Pons (tissue), 1 donor: ENCODE results near the gene TEN1.
A peak's percentile ranks its signal among the peaks of the same experiment; 100 is the strongest.
"Not testable (repeated sequence)": the region's sequence is repeated elsewhere in the genome, so short reads cannot be mapped to it uniquely, and the experiment has no call there.

Experiments used
- DNase-seq: peaks from one replicate; pipeline ENCODE4 v3.0.0-alpha.2; 2016; ENCODE audit warnings: low spot score

The TEN1 gene, protein sequence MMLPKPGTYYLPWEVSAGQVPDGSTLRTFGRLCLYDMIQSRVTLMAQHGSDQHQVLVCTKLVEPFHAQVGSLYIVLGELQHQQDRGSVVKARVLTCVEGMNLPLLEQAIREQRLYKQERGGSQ

DNA sequence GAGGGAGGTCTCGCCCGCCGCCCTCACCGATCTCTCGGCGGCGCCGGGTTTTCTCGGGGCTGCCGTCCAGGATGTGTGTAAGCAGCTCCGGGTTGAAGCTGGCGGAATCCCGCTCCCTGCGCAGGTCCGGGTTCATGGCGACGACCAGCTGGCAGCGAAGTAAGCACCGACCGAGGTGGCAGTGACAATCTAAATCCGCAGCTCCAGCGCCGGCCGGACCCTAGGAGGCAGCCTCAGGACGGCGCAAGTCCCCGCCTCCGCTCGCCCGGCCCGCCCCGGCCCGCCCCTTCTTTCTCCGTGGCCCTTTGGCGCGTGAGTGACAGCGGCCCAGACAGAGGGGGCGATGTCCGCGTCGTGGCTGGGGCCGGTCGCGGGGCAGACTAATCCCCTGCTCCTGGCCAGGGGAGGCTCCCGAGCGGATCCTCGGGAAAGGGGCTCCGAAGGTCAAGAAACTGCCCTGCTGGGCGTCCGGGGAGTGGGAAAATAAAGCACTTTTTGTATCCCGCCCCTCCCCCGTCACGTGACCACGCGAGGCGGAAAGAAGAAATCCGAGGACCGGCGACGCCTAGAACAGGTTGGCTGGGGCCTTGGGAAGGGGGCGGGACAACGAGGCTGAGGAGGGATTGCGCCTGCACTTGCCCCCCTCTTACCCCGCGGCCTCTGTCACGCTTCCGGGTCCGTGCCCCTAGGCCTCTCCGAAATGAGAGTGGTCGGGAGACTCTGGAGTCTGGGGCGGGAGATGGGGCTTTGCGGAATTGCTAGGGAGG, at the start of gene TEN1, which contains the start of gene ACOX1:
TEN1 (plus strand) TSS at position 303 of the 767 bp plus-strand sequence. CDS start 6,953 bp downstream, outside the sequence.
ACOX1 (minus strand) TSS at position 229 of the 767 bp plus-strand sequence; CDS start at position 136, 93 bp downstream.
- peak; percentile 95 for DNase-seq

DNA sequence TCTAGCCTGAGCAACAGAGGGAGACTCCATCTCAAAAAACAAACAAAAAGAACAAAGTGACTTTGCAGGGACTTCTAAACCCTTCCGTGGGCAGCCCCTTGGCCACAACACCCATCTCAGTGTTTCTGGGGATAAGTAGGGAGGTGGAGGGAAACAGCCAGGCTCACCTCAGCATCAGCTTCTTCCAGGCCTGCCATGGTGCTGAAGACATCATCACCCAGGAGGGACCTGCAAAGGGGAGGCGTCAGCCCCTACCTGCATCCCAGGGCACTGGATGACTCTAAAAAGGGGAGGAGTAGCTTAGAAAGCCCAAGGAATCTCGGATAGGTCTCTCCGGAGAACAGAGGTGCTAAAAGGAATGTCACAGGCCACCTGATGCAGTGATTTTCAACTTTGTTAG, 48.0 kb upstream of the TEN1 start:
- DNase-seq, result no peak

DNA sequence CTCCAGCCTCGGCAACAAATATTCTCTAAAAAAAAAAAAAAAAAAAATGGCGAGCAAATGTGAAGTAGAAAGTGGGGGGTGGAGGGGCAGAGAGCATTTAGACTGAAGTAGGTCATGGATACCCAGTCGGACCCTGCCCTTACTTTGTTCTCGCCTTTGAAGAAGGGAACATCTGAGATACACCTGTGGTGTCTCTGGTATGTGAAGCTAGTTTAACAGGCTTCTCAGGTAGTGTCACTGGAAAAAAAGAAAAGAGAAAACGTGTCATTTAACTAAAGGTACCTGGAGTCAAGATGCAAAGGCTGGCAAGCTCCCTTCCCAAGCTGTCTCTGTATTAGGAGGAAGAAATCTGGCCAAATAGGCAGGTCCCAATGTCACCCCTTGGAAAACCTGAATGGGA, 46.2 kb upstream of the TEN1 start:
- no peak for DNase-seq

DNA sequence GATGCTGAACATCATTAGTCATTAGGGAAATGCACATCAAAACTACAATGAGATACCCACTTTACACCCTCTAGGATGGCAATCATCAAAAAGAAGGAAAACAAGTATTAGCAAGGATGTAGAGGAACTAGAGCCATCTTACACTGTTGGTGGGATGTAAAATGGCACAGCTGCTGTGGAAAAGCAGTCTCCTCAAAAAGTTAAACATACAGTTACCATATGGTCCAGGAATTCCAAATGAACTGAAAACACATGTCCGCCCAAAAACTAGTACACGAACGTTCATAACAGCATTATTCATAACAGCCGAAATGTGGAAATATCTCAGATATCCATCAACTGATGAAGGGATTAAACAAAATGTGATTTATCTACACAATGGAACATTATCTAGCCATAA, 45.2 kb upstream of the TEN1 start:
- no peak for DNase-seq

DNA sequence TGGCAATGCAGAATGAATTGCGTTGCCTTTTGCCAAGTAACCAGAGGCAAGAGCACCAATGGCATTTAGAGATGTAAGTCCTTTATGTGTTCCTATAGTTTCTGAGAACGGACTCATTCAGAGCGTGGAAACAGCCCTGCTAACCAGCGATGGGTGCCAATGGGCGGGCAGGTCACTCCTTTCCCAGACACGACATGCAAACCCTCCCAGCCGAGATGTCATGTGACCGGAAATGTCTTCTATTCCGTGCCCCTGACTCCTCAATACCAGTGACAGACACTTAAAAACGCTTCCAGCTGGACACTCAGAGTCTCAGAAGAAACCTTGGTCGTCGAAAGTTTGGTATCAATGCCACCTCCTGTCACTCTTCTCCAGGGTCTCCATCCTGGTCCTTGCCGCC, 41.4 kb upstream of the TEN1 start:
- DNase-seq, result no peak

DNA sequence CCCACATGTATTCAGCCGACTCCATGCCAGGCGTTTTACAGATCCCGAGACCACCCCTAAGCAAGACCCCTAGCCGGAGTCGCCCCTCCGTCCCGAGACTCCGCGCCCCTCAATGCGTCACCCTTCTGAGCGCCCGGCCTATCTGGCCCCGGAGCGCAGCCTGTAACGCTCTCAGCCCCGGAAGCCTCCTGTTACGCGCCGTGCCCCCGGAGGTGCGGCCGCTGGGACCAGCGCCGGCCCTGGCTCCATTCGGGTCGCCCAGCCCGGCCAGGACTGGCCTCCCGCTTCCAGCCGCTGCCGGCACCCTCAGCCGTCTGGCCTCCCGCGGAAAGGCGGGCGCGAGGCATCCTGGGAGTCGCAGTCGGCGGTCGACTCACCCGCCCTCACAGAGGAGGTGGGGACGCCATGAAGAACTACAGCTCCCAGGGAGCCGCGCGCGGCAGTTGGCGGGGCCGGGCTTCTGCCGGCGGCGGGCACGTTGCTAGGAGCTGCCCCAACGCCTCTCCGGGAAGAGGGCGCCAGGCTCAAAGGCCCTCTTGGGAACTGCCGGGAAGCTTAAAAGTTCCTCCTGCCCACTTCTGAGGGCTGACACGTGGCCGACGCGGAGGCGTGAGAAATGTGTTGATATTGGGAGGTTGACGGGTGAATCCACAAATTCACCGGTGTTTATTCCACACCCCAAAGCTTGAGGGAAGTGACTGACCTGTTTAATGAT, 38.2 kb upstream of the TEN1 start, which contains the start of gene FBF1:
FBF1 (minus strand) TSS at position 316 of the 715 bp plus-strand sequence. CDS start 2,893 bp downstream, outside the sequence.
- DNase-seq, result peak; percentile 94

DNA sequence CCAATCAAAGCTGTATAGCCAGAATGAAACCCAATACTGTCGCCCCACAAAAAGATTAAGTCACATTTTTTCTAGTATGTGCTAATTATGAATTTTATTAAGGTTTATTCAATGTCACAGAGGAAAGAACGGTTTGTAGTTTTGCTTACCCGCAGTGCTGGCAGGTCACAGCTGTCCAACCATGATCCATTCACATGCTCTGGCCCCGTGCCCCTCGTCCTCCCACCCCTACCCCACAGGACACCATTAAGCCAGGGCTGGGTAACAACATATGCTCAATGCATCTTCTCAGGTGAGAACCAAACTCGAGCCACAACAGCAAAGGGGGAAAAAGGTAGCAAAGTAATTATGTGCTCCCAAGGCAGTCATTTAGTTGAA, 37.6 kb upstream of the TEN1 start:
- DNase-seq, result no peak

DNA sequence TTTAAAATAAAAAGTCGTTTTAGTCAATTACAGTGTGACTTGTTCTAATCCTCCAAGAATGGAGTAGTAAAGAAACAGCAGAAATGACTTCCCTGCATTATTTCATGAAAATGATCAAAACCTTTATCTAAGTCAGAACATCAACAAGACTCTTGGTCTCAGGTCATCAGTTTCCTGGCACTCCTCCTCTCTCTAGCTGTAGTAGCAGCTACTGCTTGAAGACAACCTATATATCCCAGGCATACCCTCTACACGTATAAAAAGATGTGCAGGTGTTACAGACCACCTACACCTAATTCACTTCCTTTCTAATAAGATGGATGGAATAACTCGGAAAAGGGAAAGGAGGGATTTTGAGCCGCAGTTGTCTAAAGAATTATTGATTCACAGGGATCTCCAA, 36.6 kb upstream of the TEN1 start:
- DNase-seq, result no peak

DNA sequence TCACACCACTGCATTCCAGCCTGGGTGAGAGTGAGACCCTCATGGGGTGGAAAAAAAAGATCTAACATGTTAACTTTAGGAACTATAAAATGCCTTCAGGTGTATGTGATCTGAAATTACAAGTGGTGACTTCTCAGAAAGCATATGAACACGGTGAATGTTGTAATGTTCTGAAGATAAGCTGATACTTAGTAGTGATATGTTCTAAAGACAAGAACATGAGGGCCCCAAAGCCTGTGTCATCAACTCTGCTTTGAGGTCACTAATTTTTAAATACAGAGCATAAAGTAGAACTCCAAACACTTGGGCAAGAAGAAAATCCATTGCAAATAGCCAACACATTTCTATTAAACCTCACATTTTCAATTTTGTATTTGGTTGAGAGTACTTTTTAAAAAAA, 35.5 kb upstream of the TEN1 start:
- DNase-seq, result no peak

DNA sequence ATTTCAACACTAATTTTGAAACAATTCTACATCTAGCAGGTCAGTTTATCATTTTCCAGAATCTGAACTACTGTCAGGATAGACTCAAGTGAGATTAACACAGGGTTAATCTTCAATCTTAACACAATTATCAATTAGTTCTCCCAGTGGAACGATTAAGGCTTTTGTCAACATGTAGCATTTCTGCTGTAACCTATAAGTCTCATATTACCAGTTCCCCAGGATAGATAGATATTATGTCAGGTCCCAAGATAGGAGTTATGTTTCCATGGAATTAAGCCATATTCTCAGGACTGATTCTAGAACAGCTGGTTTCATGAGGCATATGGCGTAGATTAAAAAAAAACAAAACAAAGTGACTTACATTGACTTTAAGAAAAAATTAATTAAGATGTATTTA, 33.8 kb upstream of the TEN1 start:
- no peak for DNase-seq

DNA sequence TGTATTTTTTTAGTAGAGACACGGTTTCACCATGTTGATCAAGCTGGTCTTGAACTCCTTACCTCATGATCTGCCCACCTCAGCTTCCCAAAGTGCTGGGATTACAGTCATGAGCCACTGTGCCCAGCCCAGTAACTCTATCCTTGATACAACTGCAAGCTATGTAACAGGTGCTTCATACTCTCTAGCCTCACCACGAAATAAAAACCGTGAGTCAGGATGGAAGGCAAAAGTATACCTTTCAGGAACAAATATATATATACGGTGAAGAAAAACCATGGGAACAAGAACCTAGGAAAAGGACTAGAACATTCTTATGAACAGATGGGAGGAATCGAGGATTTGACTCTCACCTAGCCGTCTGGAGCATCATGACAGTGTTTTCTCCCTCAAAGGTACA, 28.6 kb upstream of the TEN1 start:
- no peak for DNase-seq

DNA sequence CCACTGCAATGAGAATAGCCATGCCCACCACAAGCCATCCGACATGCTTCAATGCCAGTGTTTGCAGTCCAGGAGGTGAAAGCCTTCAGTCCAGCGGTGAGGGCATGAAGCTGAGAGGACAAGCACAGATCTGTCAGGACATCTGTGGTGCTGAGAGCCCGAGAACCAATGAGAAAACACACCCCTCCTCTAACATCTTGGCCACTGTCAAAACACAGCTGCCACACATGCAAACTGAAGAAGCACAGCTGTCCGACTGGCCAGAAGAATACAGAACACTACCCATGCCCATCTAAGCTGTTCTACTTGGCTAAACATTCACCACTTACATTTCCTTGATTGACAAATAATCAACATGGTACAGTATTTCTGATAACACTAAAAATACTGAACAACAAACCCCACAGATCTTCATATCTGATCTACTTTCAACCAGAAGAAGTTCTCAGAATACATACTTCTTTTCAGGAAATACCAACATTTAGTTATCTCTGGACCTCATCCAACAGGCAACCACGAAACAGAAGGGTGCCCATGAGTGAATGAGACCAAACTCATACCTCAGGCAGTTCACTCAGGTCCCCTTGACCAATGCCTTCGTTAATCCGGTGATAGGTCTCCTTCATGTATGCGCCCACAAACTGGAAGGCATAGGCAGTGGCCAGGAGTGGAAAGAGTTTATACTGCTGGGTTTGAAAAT, 28.0 kb upstream of the TEN1 start:
- DNase-seq, result peak; percentile 29

DNA sequence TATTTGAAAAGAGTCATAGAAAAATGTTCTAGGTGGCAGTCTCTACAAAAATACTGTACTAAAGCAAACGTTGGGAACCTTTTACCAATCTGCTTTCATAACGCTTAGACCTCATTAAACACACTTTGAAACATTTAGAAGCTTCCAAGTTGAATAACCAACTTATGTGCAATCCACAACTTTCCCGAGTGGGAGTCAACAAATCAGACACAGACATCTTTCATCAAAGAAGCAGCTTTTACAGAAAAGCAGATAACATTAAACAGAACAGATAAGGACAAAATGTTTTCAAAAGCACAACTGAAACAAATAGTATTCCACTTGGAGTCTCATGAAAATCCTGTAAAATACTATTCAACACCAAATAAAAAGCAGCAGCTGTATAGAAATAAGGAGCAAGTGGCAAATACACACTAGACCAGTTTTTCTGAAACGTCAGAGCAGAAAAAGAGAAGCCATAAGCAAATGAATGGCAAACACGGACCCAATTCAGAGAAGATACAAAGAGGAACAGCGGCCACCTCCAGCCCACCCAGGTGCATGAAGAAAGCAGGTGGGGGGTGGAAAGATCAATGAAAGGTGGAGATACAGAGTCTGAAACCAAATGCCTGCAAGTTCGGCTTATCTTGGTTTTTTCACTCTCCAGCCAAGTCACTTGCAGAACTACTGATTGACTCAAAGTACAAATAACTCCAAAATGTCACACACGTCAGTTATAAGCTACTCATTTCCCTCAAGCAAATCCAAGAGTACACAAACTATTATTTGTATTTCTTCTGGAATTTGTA, 19.8 kb upstream of the TEN1 start:
- no peak for DNase-seq

DNA sequence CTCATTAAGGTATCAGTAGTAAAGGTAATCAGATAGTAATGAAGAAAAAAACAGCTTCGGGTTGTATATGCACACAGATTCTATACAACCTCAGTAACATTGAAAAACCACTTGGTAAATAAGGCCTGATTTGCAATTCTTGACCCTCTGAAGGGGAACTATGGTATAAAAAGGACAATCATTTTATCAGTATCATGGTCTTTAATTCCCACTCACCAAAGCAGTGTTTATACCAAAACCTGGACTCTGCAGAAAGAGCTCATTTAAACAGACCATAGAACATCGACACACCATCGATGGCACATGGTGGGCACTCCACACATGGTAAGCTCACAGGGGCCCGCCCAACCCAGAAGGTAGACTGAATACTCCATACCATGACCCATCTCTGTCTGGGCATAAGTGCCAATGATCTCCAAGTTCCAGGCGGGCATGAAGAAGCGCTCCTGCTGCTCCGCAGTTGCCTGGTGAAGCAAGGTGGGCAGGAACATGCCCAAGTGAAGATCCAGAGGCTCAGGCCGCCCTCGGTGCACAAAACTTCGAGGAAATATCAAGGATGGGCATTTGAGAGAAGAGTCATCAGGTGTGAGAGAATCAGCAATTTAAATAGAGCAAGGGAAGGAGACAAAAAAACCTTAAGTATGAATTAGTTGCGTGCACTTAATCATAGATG, 19.1 kb upstream of the TEN1 start:
- no peak for DNase-seq

DNA sequence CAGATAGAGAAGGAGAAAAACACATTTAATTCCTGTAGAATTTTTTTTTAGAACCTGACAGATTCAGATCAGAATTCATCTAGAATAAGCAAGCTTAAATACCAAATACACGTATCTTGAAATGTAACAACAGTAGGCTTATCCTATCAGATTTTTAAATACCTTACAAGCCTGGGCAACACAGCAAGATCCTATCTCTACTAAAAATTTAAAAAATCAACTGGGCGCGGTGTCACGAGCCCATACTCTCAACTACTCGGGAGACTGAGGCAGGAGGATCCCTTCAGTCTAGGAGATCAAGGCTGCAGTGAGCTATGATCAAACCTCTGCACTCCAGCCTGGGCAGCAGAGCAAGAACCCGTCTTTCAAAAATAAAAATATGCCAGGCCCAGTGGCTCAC, 13.6 kb upstream of the TEN1 start:
- no peak for DNase-seq

DNA sequence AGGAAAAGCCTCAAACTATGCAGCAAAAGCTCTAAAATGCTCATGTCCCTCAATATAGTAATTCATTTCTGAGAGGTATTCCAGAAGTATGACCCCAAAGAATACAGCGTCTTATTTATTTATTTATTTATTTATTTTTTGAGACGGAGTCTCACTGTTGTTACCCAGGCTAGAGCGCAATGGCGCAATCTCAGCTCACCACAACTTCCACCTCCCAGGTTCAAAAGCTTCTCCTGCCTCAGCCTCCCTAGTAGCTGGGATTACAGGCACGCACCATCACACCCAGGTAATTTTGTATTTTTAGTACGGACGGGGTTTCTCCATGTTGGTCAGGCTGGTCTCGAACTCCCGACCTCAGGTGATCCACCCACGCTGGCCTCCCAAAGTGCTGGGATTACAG, 10.0 kb upstream of the TEN1 start:
- DNase-seq, result not testable (repeated sequence)

DNA sequence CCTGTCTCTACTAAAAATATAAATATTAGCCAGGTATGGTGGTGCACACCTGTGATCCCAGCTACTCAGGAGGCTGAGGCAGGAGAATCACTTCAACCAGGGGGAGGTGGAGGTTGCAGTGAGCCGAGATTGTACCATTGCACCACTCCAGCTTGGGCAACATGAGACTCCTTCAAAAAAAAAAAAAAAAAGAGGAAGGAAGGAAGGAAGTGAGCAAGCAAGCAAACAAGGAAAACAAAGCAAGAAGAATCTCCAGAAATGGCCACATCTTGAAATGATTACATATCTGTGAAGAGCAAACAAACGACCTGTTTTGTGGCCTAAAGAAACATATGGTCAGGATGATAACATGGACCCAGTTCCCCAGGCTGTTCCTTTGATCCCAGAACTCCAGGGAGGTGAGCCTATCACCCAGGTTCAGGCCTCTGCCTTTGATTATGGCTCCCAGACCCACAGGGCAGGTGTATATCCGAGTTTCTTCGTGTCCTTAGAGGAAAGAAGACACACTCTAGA, 9.0 kb upstream of the TEN1 start:
- DNase-seq, result no peak

DNA sequence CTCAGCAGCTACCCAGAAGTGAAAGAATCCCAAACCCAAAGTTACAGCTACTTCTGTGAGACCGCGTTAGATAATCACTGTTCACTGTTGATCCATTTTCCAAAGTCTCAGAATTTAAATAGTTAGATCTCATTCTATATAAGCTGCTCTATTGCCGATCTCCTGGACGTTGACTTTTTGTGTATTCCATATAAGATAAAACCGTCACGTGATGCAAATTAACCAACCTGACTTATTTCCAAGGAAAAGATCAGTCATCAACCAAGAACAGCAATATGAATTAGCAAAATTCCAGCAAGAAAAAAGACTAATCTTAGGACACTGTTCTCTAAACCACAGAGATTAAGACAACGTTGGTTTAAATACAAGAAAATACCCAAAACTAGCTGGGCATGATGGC, 8.4 kb upstream of the TEN1 start:
- DNase-seq, result no peak

DNA sequence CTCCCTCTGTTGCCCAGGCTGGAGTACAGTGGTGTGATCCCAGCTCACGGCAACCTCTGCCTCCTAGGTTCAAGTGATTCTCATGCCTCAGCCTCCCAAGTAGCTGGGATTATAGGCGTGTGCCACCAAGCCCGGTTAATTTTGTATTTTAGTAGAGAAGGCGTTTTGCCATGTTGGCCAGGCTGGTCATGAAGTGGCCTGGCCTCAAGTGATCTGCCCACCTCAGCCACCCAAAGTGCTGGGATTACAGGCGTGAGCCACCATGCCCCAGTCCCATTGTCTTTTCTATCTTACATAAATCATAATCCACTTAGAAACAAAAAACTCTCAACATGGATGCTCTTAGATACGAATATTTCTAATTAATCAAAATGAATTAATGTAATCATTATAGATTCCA, 3.9 kb upstream of the TEN1 start:
- not testable (repeated sequence) for DNase-seq

DNA sequence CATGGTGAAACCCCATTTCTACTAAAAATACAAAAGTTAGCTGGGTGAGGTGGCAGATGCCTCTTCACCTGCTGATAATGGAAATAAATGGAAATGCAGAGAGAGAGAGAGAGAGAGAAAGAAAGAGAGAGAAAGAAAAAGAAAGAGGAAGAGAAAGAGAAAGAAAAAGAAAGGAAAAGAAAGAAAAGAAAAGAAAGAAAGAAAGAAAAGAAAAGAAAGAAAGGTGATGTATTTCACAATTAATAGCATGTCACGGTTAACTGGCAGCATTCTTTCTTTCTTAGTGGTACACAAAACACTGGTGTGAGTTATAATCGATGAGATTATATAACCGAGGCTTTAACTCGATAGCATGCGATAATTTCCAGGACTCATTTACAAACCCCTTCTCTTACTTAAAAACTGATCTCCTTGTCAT, 3.3 kb upstream of the TEN1 start:
- DNase-seq, result no peak
